ENCODE data around the gene PHYKPL.
"Not testable (repeated sequence)": the region's sequence is repeated elsewhere in the genome, so short reads cannot be mapped to it uniquely, and the experiment has no call there.

Gene PHYKPL

GRCh38 chr5:178238711-178239592, 6.3 kb upstream of the PHYKPL start:
- DNase-seq, result no peak

GRCh38 chr5:178238313-178238635, 5.7 kb upstream of the PHYKPL start:
- no peak for DNase-seq

DNA sequence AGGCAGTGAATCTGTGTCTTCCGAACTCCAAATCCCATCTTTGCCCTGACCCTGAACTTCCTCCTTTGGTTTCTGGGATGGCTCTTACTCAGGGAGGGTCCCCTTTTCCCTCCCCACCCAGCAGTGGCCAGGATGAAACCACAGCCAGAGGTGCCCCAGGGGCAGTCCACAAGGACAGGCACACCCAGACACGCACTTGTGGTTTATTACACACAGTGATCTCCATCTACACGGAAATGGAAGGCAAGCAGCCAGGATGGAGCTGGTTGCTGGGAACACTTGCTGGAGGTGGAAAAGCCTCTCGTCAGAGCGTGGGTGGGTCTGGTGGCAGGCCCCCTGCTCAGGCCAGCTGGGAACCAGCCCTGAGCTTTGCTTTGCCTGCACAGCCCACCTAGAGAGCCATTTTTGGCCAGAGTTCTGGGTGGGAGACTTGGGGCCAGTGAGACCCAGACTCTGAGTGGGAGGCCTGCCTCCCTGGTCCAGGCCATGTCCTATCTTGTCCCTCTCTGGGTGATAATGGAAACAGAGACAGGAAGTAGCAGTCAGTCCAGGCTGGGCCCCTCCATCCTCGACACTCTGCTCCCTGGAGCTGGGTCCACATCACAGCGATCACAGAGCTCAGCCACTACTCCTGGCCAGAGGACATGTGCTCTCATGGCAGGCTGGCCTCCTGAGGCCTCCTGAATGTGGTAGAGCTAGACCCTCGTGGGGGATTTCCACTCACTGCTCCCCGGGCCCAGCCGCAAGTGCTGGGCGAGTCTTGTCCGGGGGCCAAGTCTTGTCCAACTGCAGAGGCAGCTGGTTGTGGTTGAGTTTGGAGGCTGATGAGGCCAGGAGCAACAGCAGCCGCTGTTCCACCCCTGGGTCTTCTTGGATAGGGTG, 5.1 kb upstream of the PHYKPL start:
- no peak for DNase-seq

GRCh38 chr5:178236679-178237078, 4.1 kb upstream of the PHYKPL start:
- no peak for DNase-seq

DNA sequence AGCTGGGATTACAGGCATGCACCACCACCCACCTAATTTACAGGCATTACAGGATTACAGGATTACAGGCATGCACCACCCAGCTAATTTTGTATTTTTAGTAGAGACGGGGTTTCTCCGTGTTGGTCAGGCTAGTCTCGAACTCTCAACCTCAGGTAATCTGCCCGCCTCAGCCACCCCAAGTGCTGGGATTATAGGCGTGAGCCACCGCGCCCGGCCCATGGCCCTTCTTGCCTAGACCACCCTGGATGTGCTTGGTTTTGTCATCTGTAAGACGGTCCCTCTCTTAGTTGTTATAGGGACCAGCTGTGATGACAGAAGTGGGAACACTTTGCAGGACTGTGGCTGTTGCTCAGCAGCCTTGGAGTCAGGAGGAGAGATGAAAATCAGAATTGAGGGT, 3.5 kb upstream of the PHYKPL start:
- DNase-seq, result no peak

- DNase-seq, result no peak
Observed at GRCh38 chr5:178235588-178235974, 3.0 kb upstream of the PHYKPL start.

DNA sequence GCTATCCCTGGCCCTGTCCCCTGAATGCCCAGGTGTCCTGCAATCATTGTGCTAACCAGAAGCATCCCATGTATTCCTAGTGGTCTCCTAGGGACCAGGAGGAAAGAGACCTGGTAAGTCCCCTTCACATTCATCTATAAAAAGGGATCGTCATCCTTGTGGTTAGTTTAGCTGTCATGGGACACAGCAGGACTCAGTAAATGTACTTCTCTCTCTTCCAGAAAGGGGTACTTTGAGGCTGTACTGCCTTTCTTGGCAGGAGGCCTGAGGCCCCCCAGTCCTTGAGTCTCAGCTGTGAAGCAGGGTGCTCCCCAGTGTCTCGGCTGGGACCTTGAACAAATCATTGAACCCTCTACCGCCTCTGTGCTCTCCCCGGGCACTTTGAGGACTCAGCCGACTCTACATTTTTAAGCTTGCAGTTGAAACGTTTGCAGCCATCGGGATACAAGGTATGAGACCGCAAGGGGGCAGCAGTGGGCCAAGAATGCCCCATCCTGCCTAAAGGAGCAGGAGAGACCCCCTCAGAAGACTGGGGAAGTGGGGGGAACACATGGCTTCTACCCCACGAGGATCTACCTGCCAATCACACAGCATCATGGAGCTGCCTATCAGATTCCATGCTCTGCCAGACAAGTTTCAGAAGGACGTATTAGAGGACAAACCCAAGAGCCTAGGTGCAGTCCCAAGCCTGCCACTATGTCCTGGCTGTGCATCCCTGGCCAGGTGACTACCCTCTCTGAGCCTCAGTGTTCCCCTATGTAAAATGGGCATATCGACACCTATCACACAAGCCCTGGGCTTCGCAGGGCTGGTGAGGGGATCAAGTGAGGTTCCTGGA, 2.4 kb upstream of the PHYKPL start:
- peak; percentile 22 to 73 (median 58) for DNase-seq

DNA sequence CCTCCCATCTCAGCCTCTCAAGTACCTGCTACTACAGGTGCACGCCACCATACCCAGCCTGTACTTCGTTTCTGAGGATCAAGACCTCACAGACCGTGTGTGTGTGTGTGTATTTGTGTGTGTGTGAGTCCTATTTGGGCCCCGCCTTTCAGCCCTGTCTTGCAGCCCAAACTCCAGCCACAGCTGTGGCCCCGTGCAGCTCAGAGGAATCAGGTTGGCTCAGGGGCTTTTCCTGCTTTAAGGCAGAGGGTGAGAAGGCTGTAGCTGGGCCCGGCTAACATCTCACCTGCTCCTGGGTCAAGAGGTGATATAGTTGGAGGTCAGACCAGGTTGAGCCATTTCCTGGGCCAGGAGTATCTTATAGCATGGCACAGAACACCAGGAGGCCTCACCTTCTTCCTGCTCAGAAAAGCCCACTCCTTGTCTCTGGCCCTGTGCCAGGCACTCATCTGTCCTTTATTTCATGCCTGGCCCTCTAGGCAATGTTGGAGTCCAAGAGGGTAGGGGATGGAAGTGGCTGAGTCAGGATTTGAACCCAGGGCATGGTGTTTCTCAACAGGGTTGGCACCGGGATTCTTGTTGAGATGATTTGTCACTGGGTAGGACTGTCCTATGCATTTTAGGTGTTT, 1.6 kb upstream of the PHYKPL start:
- DNase-seq, result no peak

DNA sequence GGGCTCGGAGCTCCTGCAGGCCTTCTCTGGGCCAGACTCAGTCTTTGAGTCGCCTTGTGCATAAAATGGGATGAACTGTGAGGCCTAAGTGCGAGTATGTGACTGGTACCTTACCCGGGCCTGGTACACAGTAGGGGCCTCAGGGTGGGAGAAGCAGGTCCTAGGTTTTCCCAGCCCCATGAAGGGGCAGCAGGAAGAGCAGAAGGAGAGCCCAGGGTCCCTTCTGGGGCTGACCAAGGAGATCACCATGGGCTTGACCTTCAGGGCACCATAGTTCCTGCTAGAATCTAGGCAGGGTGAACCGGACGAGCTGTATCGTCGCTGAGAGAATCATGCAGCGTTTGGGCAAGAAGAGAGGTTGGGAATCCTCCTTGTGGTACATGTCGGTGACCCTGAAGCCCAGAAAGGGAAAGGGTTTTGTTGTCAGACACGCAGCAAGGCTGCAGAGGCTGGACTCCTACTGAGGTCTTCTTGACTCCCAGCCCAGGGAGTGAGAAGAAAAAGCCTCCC, 373 bp upstream of the PHYKPL start:
- DNase-seq, result no peak

GRCh38 chr5:178231539-178232123, 971 bp downstream of the PHYKPL start:
- no peak for DNase-seq

GRCh38 chr5:178230879-178231538, 1.6 kb downstream of the PHYKPL start:
- DNase-seq, result no peak

GRCh38 chr5:178229861-178230260, 2.7 kb downstream of the PHYKPL start:
- no peak for DNase-seq

DNA sequence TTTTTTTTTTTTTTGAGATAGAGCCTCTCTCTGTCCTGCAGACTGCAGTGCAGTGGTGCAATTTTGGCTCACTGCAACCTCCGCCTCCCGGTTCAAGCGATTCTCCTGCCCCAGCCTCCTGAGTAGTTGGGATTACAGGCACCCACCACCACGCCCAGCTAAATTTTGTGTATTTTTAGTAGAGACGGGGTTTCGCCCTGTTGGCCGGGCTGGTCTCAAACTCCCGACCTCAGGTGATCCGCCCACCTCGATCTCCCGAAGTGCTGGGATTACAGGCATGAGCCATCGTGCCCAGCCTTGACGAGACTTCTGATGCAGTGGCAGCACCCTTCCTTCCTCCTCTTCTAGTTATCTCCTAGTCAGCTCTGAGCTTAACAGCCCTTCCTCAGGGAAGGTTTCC, 3.5 kb downstream of the PHYKPL start:
- DNase-seq, result not testable (repeated sequence)

- DNase-seq, result no peak
Observed at GRCh38 chr5:178228609-178229008, 4.0 kb downstream of the PHYKPL start.

GRCh38 chr5:178227929-178228328, 4.7 kb downstream of the PHYKPL start:
- no peak for DNase-seq

DNA sequence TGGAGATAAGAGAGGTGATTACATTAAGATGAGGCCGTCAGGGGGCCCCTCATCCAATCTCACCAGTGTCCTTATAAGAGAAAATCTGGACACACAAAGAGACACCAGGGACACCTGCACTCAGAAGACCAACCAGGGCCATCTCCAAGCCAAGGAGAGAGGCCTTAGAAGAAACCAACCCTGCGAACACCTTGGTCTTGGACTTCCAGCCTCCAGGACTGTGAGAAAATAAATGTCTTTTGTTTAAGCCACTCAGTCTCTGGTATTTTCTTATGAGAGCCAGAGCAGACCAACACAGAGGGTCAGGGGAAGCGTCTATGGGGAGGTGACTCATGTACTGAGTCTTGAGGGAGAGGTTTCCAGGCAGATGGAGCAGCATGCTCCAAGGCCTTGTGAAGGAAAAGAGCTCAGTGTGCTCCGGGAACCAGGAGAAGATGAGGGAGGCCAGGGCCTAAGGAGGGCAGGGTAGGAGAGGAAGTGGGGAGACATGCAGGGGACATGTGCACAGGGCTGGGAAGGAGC, 5.4 kb downstream of the PHYKPL start:
- DNase-seq, result no peak

GRCh38 chr5:178225174-178225573, 7.4 kb downstream of the PHYKPL start:
- DNase-seq, result no peak

DNA sequence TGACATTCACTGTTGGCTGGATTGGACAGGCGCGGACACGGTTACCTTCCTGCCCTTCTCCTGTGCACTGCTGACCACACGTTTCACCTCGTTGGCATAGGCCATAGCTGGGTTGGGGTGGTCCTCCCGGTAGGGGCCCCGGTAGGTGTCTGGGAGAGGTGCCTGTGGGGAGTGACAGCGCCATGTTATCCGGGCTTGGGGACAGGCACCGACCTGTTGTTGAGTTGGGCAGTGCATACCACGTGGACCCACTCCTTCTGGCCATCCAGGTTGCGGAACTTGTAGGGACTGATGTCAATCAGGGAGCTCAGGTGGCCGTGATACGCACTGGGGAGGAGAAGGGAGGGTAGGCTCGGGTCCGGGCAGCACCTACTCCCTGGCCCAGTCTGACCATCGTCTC, 8.2 kb downstream of the PHYKPL start:
- DNase-seq, result no peak

GRCh38 chr5:178223828-178224335, 8.7 kb downstream of the PHYKPL start:
- DNase-seq, result no peak

DNA sequence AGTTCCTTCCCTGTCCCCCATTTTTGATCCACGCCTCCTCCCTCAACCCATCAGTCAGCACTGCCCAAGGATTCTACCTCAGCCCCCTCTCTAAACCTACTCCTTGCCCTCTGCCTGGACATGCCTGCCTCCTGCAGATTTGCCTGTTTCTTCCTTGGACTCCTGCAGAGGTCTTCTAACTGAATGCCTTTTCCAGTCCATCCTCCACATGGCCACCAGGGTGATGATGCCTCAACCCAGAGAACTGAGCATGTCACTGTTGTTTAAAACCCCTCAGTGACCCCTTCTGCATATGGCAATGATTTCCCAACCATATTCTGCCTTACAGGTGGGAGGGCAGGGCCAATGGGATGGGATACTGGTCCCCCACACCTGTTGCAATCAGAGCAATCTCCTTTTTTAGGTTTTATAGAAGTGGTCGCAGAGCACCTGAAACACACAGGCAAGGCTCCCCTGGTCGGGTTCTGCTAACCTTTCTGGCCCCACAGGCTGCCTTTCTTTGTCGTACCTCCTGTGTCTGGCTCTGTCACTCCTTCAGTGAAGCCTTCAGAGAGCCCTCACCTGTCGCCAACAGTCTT, 9.3 kb downstream of the PHYKPL start:
- DNase-seq, result no peak

GRCh38 chr5:178222292-178222691, 10.3 kb downstream of the PHYKPL start:
- DNase-seq, result no peak

Data from activated naive CD4-positive, alpha-beta T cell (primary cell).